ENCODE measurements around the gene SCN3A.

SCN3A gene

DNA sequence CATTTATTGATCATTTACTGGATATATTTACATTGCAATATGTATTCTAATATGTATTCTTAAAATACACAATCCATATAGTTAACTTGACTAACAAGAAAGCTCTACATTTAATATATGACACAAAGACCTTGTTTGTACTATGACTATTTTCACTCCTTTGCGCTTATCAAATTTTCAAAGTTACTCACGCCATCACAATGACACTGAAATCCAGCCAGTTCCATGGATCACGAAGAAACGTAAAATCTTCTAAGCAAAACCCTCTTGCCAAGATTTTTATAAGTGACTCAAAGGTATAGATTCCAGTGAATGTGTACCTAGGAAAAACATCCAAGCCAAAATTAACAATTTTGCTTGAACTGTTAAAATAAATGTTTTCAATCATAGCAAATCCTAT lies 39.6 kb downstream of the SCN3A start:
- Mint-ChIP-seq H3K27me3 (no peaks in the 10 kb centered on the region), H3K4me1 (ENCODE audit: low read depth in 2 of 2) (no peaks in the 10 kb centered on the region), H3K27ac (no peak overlapping the region), H3K9me3 (peaks cover 0 to 5% of the 10 kb centered on the region in 2 donors), H3K36me3 (ENCODE audit: insufficient read depth) (no peaks in the 10 kb centered on the region), H3K4me3 (no peak overlapping the region)
- DNase-seq: no peak
- ATAC-seq (replicated peaks): no peak

DNA sequence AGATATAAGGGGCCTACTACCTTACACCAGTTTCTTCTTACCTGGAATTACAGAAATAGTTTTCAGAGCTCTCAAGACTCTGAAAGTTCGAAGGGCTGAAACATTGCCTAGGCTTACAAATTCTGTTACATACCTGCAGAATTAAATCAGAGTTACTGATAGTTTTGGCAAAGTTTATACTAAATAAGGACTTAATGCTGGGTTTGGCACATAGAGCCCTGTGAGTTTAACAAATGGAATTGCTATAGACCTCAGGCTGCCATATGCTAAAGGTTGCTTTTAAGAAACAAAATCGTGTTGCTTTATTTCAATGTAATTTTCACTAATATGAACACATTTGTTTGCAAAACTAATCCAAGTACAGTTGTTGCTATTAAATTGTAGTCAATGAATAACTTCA lies 40.1 kb downstream of the SCN3A start:
- Mint-ChIP-seq H3K27me3 (no peaks in the 10 kb centered on the region), H3K4me1 (ENCODE audit: low read depth in 2 of 2) (no peaks in the 10 kb centered on the region), H3K9me3 (peaks cover 0 to 5% of the 10 kb centered on the region in 2 donors), H3K36me3 (ENCODE audit: insufficient read depth) (no peaks in the 10 kb centered on the region), H3K27ac (no peak overlapping the region), H3K4me3 (no peak overlapping the region)
- DNase-seq: no peak
- no peak for ATAC-seq (replicated peaks)

GRCh38 chr2:165162466-165162865 lies 41.4 kb downstream of the SCN3A start:
- H3K4me3 Mint-ChIP-seq: no peak overlapping the region
- H3K27me3 Mint-ChIP-seq: no peaks in the 10 kb centered on the region
- no peaks in the 10 kb centered on the region for H3K4me1 Mint-ChIP-seq (ENCODE audit: low read depth in 2 of 2)
- no peak overlapping the region for H3K27ac Mint-ChIP-seq
- peaks cover 0 to 5% of the 10 kb centered on the region in 2 donors for H3K9me3 Mint-ChIP-seq
- ATAC-seq (replicated peaks) (no peak), DNase-seq (no peak)
- H3K36me3 Mint-ChIP-seq (ENCODE audit: insufficient read depth): peaks cover under 1% of the 10 kb centered on the region

GRCh38 chr2:165161510-165161909 lies 42.3 kb downstream of the SCN3A start:
- no peak overlapping the region for H3K4me3 Mint-ChIP-seq
- no peaks in the 10 kb centered on the region for H3K4me1 Mint-ChIP-seq (ENCODE audit: low read depth in 2 of 2)
- DNase-seq (no peak), ATAC-seq (replicated peaks) (no peak)
- no peaks in the 10 kb centered on the region for H3K27me3 Mint-ChIP-seq
- H3K27ac Mint-ChIP-seq: no peak overlapping the region
- peaks cover 3% of the 10 kb centered on the region for H3K36me3 Mint-ChIP-seq (ENCODE audit: insufficient read depth)
- H3K9me3 Mint-ChIP-seq: peaks cover 0 to 7% of the 10 kb centered on the region in 2 donors

- DNase-seq: no peak
- Mint-ChIP-seq H3K9me3 (peaks cover 0 to 3% of the 10 kb centered on the region in 2 donors), H3K27me3 (no peaks in the 10 kb centered on the region), H3K4me1 (ENCODE audit: low read depth in 2 of 2) (no peaks in the 10 kb centered on the region), H3K4me3 (no peak overlapping the region), H3K27ac (no peak overlapping the region), H3K36me3 (ENCODE audit: insufficient read depth) (peaks cover 6% of the 10 kb centered on the region)
- no peak for ATAC-seq (replicated peaks)
Observed at GRCh38 chr2:165157160-165157559, 46.7 kb downstream of the SCN3A start.

DNA sequence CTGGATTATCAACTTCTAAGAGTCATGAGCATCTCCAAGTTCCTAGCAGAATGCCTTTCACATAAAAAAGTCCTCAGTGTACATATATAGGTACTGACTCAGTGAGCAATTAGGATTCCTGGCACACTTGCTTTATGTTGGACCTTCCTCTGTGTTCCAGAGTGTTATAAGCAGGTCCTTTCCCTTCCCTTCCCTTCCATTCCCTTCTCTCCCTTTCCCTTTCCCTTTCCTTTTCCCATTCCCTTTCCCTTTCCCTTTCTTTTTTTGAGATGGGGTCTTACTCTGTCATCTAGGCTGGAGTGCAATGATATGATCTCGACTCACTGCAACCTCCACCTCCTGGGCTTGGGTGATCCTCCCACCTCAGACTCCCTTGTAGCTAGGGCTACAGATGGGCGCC lies 48.7 kb downstream of the SCN3A start:
- H3K27ac Mint-ChIP-seq: no peak overlapping the region
- H3K9me3 Mint-ChIP-seq: peaks cover 3 to 7% of the 10 kb centered on the region in 2 donors
- H3K27me3 Mint-ChIP-seq: no peaks in the 10 kb centered on the region
- ATAC-seq (replicated peaks): no peak
- H3K4me1 Mint-ChIP-seq (ENCODE audit: low read depth in 2 of 2): no peaks in the 10 kb centered on the region
- H3K4me3 Mint-ChIP-seq: no peak overlapping the region
- DNase-seq: no peak
- peaks cover 6% of the 10 kb centered on the region for H3K36me3 Mint-ChIP-seq (ENCODE audit: insufficient read depth)

GRCh38 chr2:165149439-165149838 lies 54.4 kb downstream of the SCN3A start:
- no peak for ATAC-seq (replicated peaks)
- H3K27me3 Mint-ChIP-seq: no peaks in the 10 kb centered on the region
- no peak overlapping the region for H3K4me3 Mint-ChIP-seq
- DNase-seq: no peak
- no peaks in the 10 kb centered on the region for H3K36me3 Mint-ChIP-seq (ENCODE audit: insufficient read depth)
- no peaks in the 10 kb centered on the region for H3K4me1 Mint-ChIP-seq (ENCODE audit: low read depth in 2 of 2)
- H3K9me3 Mint-ChIP-seq: peaks cover 0 to 7% of the 10 kb centered on the region in 2 donors
- no peak overlapping the region for H3K27ac Mint-ChIP-seq

DNA sequence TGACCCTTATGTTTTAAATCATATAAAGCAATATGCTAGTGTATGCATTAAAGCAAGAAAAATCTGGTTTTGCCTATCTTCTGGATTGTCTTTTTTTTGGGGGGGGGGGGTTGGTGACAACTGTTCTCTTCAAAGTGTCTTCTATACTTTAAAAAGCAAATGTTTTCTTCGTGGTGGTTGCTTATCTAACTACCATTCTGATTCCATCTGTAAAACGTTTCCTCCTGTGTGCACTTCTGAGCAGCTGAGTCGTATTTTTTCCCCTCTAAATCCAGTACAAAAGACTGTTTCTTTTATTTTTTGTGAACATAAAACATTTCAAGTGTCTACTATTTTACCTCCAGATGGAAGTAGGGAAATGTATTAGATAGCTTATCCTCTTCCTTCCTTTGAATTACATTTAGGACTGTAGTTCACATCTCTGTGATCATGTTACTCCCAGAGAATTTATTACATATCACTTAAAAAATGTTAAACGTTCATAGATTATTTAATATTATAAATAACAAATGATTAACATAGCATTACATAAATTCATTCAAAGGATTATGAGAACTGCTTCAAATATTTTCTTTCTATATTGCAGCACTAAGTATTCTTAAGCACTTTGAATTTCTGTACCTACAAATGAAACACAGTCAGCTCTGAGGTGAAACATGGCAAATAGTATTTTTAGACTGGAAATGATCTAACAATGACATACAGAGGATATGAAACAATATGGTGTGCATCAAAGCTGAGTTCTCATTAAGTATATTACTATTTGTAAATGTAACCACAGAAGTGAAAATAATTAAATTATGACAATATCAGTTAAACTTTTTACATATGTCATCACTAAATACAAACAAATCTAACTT lies 56.4 kb downstream of the SCN3A start:
- no peaks in the 10 kb centered on the region for H3K4me1 Mint-ChIP-seq (ENCODE audit: low read depth in 2 of 2)
- H3K27ac Mint-ChIP-seq: no peak overlapping the region
- no peaks in the 10 kb centered on the region for H3K36me3 Mint-ChIP-seq (ENCODE audit: insufficient read depth)
- no peak overlapping the region for H3K4me3 Mint-ChIP-seq
- no peak for ATAC-seq (replicated peaks)
- DNase-seq: no peak
- peaks cover 0 to 7% of the 10 kb centered on the region in 2 donors for H3K9me3 Mint-ChIP-seq
- H3K27me3 Mint-ChIP-seq: no peaks in the 10 kb centered on the region

DNA sequence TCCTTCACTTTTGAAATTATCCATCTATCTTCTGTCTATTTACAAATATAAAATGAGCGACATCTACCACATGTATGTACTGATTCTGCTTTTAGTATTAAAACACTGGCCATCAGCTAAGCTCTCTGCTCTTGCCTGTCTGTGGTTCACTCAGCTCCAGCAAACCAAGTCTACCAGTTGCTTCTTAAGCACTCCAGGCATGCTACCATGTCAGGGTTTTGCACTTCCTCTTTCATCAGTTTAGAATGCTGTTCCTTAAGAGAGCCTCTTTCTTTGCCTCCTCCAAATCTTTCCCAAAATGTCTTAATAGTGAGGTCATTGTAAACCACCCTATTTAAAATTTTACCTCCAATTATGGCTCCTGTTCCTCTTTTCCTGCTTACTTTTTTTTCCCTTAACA lies 59.5 kb downstream of the SCN3A start:
- Mint-ChIP-seq H3K9me3 (no peaks in the 10 kb centered on the region), H3K27ac (no peak overlapping the region), H3K4me1 (ENCODE audit: low read depth in 2 of 2) (no peaks in the 10 kb centered on the region), H3K36me3 (ENCODE audit: insufficient read depth) (no peaks in the 10 kb centered on the region), H3K27me3 (no peaks in the 10 kb centered on the region), H3K4me3 (no peak overlapping the region)
- DNase-seq: no peak
- ATAC-seq (replicated peaks): no peak

GRCh38 chr2:165141601-165142354 lies 62.1 kb downstream of the SCN3A start:
- DNase-seq: no peak
- ATAC-seq (replicated peaks): no peak
- H3K9me3 Mint-ChIP-seq: no peaks in the 10 kb centered on the region
- H3K36me3 Mint-ChIP-seq (ENCODE audit: insufficient read depth): no peaks in the 10 kb centered on the region
- H3K27ac Mint-ChIP-seq: no peak overlapping the region
- no peak overlapping the region for H3K4me3 Mint-ChIP-seq
- H3K4me1 Mint-ChIP-seq (ENCODE audit: low read depth in 2 of 2): no peaks in the 10 kb centered on the region
- no peaks in the 10 kb centered on the region for H3K27me3 Mint-ChIP-seq

DNA sequence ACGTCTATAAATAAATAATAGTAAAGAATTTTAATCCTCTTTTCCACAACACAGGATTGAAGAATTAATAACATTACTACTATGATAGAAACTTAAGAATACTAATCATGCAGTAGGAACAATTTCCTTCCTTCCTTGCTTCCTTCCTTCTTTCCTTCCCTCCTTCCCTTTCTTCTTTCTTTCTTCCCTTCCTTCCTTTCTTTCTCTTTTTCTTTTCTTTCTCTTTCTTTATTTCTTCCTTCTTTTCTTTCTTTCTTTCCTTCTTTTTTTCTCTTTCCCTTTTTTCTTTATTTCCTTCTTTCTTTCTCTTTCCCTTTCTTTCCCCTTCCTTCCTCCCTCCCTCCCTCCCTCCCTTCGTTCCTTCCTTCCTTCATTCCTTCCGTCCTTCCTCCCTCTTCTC lies 77.6 kb downstream of the SCN3A start:
- DNase-seq (no peak), ATAC-seq (replicated peaks) (no peak)
- no peaks in the 10 kb centered on the region for H3K4me1 Mint-ChIP-seq (ENCODE audit: low read depth in 2 of 2)
- H3K36me3 Mint-ChIP-seq (ENCODE audit: insufficient read depth): no peaks in the 10 kb centered on the region
- no peak overlapping the region for H3K4me3 Mint-ChIP-seq
- peaks cover 0 to 2% of the 10 kb centered on the region in 2 donors for H3K9me3 Mint-ChIP-seq
- H3K27ac Mint-ChIP-seq: no peak overlapping the region
- no peaks in the 10 kb centered on the region for H3K27me3 Mint-ChIP-seq

GRCh38 chr2:165122521-165122920 lies 81.3 kb downstream of the SCN3A start:
- Mint-ChIP-seq H3K36me3 (ENCODE audit: insufficient read depth) (no peaks in the 10 kb centered on the region), H3K4me1 (ENCODE audit: low read depth in 2 of 2) (no peaks in the 10 kb centered on the region), H3K9me3 (no peaks in the 10 kb centered on the region), H3K27ac (no peak overlapping the region), H3K4me3 (no peak overlapping the region), H3K27me3 (no peaks in the 10 kb centered on the region)
- ATAC-seq (replicated peaks) (no peak), DNase-seq (no peak)

GRCh38 chr2:165120740-165121467 lies 82.9 kb downstream of the SCN3A start:
- DNase-seq (no peak), ATAC-seq (replicated peaks) (no peak)
- no peaks in the 10 kb centered on the region for H3K9me3 Mint-ChIP-seq
- H3K4me1 Mint-ChIP-seq (ENCODE audit: low read depth in 2 of 2): no peaks in the 10 kb centered on the region
- H3K27ac Mint-ChIP-seq: no peak overlapping the region
- no peaks in the 10 kb centered on the region for H3K36me3 Mint-ChIP-seq (ENCODE audit: insufficient read depth)
- no peak overlapping the region for H3K4me3 Mint-ChIP-seq
- no peaks in the 10 kb centered on the region for H3K27me3 Mint-ChIP-seq

Data from effector memory CD8-positive, alpha-beta T cell (primary cell).